SK-N-SH (cell line): ENCODE data around the gene CPA1. TPM values are rescaled to one million over a fixed set of nuclear protein-coding genes. Genes with fewer than 3 reads are reported as not detected.

Experiments
- CTCF ChIA-PET: fragments of 300-600, 350-600 bp; formaldehyde crosslinking; extraction: SDS; loops from one replicate; lab custom pipeline; 2021; lab: Yijun Ruan, JAX
- POLR2A ChIA-PET: fragments of 350-600 bp; sonication (Branson Sonifier 250); formaldehyde crosslinking; extraction: SDS; loops from one replicate; lab custom pipeline; 2020; ENCODE audit warnings: antibody characterized with exemption, inconsistent platforms; lab: Yijun Ruan, JAX
- DNase-seq: peaks from one replicate; pipeline ENCODE4 v3.0.0; 2012
- H2AFZ ChIP-seq: fragments of 200-600 bp; sonication (generic); 2 replicates; pipeline ENCODE4 v1.8.1; 2016; ENCODE audit warnings: antibody characterized with exemption, mild to moderate bottlenecking, low read depth
- H3F3A ChIP-seq: fragments of 200-600 bp; sonication (generic); replicated peaks from 2 replicates; pipeline ENCODE3; 2016; ENCODE audit warnings: antibody characterized with exemption, mild to moderate bottlenecking; ENCODE audit not compliant: insufficient read depth
- H3K27ac ChIP-seq, 2 experiments: fragments of 200-500 bp in 1 of 2; fragments of 200-600 bp in 1 of 2; sonication (Bioruptor generic) in 1 of 2; sonication (generic), shearing (Covaris generic) in 1 of 2; 2 replicates each; pipeline versions ENCODE4 v1.5.1 to v1.6.1; 2014 to 2016; ENCODE audit warnings: low read depth in 2 of 2, inconsistent platforms in 1 of 2, low read length in 1 of 2, mild to moderate bottlenecking in 1 of 2, mixed read lengths in 1 of 2
- H3K27me3 ChIP-seq: fragments of 200-600 bp; sonication (generic), shearing (Covaris generic); 2 replicates; pipeline ENCODE4 v1.6.1; 2016; ENCODE audit warnings: mixed run types; ENCODE audit not compliant: insufficient read depth
- H3K36me3 ChIP-seq, 2 experiments: fragments of 200-500 bp in 1 of 2; fragments of 200-600 bp in 1 of 2; sonication (Bioruptor generic) in 1 of 2; sonication (generic) in 1 of 2; replicated peaks in 1 of 2; 2 replicates each; pipeline versions ENCODE3 to v1.5.1; 2014 to 2016; ENCODE audit warnings: low read length in 1 of 2, mild to moderate bottlenecking in 1 of 2; ENCODE audit not compliant: insufficient read depth in 2 of 2, control insufficient read depth in 1 of 2
- H3K4me1 ChIP-seq, 2 experiments: fragments of 200-500 bp in 1 of 2; fragments of 200-600 bp in 1 of 2; sonication (Bioruptor generic) in 1 of 2; sonication (generic), shearing (Covaris generic) in 1 of 2; 2 replicates each; pipeline versions ENCODE4 v1.5.1 to v1.6.1; 2014 to 2016; ENCODE audit warnings: low read depth in 1 of 2, low read length in 1 of 2, mixed run types in 1 of 2; ENCODE audit not compliant: insufficient read depth in 2 of 2, control insufficient read depth in 1 of 2
- H3K4me2 ChIP-seq: fragments of 200-600 bp; sonication (generic), shearing (Covaris generic); 2 replicates; pipeline ENCODE4 v1.6.1; 2017; ENCODE audit warnings: mixed run types
- H3K4me3 ChIP-seq, 2 experiments: fragments of 200-500 bp in 1 of 2; fragments of 200-600 bp in 1 of 2; sonication (Bioruptor generic) in 1 of 2; sonication (generic), shearing (Covaris generic) in 1 of 2; 2 replicates each; pipeline versions ENCODE4 v1.5.1 to v1.8.1; 2014 to 2016; ENCODE audit warnings: low read depth in 2 of 2, inconsistent platforms in 1 of 2, low read length in 1 of 2, mild to moderate bottlenecking in 1 of 2, mixed read lengths in 1 of 2, moderate library complexity in 1 of 2
- H3K79me2 ChIP-seq: fragments of 200-600 bp; sonication (generic); 2 replicates; pipeline ENCODE4 v1.8.1; 2017; ENCODE audit warnings: mild to moderate bottlenecking; ENCODE audit not compliant: insufficient read depth
- H3K9ac ChIP-seq: fragments of 200-600 bp; sonication (generic); 2 replicates; pipeline ENCODE4 v1.6.1; 2017; ENCODE audit warnings: mixed run types
- H3K9me2 ChIP-seq: fragments of 200-600 bp; sonication (generic); 2 replicates; pipeline ENCODE4 v1.6.1; 2017; ENCODE audit warnings: mixed run types
- H3K9me3 ChIP-seq: fragments of 200-600 bp; sonication (generic); 2 replicates; pipeline ENCODE4 v1.6.1; 2017; ENCODE audit warnings: mixed run types, mild to moderate bottlenecking, moderate library complexity
- H4K20me1 ChIP-seq: fragments of 200-600 bp; sonication (generic); 2 replicates; pipeline ENCODE4 v1.6.1; 2017; ENCODE audit warnings: mild to moderate bottlenecking, mixed run types; ENCODE audit not compliant: insufficient read depth
- EP300 ChIP-seq, 2 experiments: IDR thresholded peaks; 2 replicates each; pipeline versions ENCODE4 v1.4.0 to v1.6.1; 2012; ENCODE audit warnings: borderline replicate concordance in 1 of 2, low read depth in 1 of 2, low read length in 1 of 2
- FOXM1 ChIP-seq: IDR thresholded peaks from 2 replicates; pipeline ENCODE4 v1.4.0; 2012; ENCODE audit warnings: low read depth, mild to moderate bottlenecking
- GATA2 ChIP-seq: sonication (generic); formaldehyde crosslinking; IDR thresholded peaks from 2 replicates; pipeline ENCODE4 v1.5.0; 2020; ENCODE audit warnings: mild to moderate bottlenecking, missing genetic modification reagents
- JUND ChIP-seq: IDR thresholded peaks from 2 replicates; pipeline ENCODE4 v1.4.0; 2012
- MEF2A ChIP-seq: IDR thresholded peaks from 2 replicates; pipeline ENCODE4 v1.4.0; 2012; ENCODE audit warnings: low read depth, borderline replicate concordance
- POLR2AphosphoS5 ChIP-seq: IDR thresholded peaks from 2 replicates; pipeline ENCODE4 v1.6.1; 2012; ENCODE audit warnings: low read depth, low read length
- RAD21 ChIP-seq: IDR thresholded peaks from 2 replicates; pipeline ENCODE4 v1.6.1; 2012; ENCODE audit warnings: mild to moderate bottlenecking, low read length
- RXRA ChIP-seq: IDR thresholded peaks from 2 replicates; pipeline ENCODE4 v1.4.0; 2012; ENCODE audit warnings: low read depth, mild to moderate bottlenecking, borderline replicate concordance
- SMC3 ChIP-seq: IDR thresholded peaks from 2 replicates; pipeline ENCODE4 v1.6.1; 2012; ENCODE audit warnings: low read depth, low read length, improper control_type of control experiment
- TCF12 ChIP-seq: IDR thresholded peaks from 2 replicates; pipeline ENCODE4 v1.4.0; 2012
- TEAD4 ChIP-seq: IDR thresholded peaks from 2 replicates; pipeline ENCODE4 v1.4.0; 2012; ENCODE audit warnings: mild to moderate bottlenecking, borderline replicate concordance; ENCODE audit not compliant: insufficient read depth
- YY1 ChIP-seq: IDR thresholded peaks from 2 replicates; pipeline ENCODE4 v1.4.0; 2012; ENCODE audit warnings: low read depth, mild to moderate bottlenecking
- WGBS: methylation state at CpG from one replicate; pipeline ENCODE4 v1.1.6; 2017; ENCODE audit warnings: low lambda C conversion rate; 5-methylcytosine and 5-hydroxymethylcytosine counted together
- polyA plus RNA-seq, 3 experiments: library from polyadenylated mRNA; depleted of rRNA; stranded (reverse); fragments of >200 nt; gene quantifications; 2 replicates each; pipeline ENCODE4 v1.2.3, GENCODE V29; 2012
- TF ChIP-seq, protein P1 (sequence below): IDR thresholded peaks from 2 replicates; pipeline ENCODE4 v1.4.0; 2012; ENCODE audit warnings: low read depth
- TF ChIP-seq, protein P2 (sequence below): fragments of 150-350 bp; IDR thresholded peaks from 2 replicates; pipeline ENCODE4 v1.6.1; 2016; ENCODE audit warnings: mild to moderate bottlenecking, low read depth, low read length
- TF ChIP-seq, protein P3 (sequence below): IDR thresholded peaks from 2 replicates; pipeline ENCODE4 v1.4.0; 2012; ENCODE audit warnings: low read depth, borderline replicate concordance

CPA1 gene
- polyA plus RNA-seq, 1 of the 3 experiments (the other 2 are of a cell fraction) = 0.05 TPM

DNA sequence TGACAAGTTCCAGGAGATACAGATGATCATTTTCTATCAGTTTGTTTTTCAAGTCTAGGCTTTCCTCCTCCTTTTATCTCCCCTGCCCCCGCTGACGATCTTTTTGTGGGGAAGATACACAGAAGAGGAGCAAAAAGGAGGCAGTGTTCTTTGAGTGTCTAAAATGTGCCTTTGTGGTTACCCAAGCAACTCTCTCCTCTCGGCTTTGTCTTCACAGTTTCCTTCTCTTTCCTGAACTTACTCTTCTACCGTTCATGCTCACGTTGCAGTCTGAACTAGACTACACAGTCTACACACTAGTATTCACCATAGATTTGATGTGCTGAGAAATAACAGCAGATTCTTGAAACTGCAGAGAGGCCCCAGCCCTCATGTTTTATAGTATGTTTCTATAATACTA, 36.9 kb downstream of the CPA1 start:
- Histone ChIP-seq H4K20me1 (no peaks in the 10 kb centered on the region), H3K9ac (no peak overlapping the region), H3K9me3 (no peaks in the 10 kb centered on the region), H3K4me2 (no peak overlapping the region), H3K27me3 (no peaks in the 10 kb centered on the region), H3K4me1 (peaks cover 4 to 10% of the 10 kb centered on the region in 2 experiments), H3K9me2 (no peaks in the 10 kb centered on the region), H3K36me3 (no peaks in the 10 kb centered on the region), H3K79me2 (no peaks in the 10 kb centered on the region), H2AFZ (no peak overlapping the region), H3K27ac (peak overlapping the region in 1 of 2 experiments; percentile 1; a peak in 1 of 4 replicates), H3K4me3 (no peak overlapping the region), H3F3A (no peaks in the 10 kb centered on the region)
- TF ChIP-seq SMC3 (no peak), RAD21 (no peak), GATA2 (CRISPR knock-in tag) (no peak), JUND (no peak), YY1 (no peak), FOXM1 (no peak), RXRA (no peak), TCF12 (no peak)
- TF ChIP-seq, protein P1, sequence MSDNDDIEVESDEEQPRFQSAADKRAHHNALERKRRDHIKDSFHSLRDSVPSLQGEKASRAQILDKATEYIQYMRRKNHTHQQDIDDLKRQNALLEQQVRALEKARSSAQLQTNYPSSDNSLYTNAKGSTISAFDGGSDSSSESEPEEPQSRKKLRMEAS = no peak
- TF ChIP-seq, protein P2, sequence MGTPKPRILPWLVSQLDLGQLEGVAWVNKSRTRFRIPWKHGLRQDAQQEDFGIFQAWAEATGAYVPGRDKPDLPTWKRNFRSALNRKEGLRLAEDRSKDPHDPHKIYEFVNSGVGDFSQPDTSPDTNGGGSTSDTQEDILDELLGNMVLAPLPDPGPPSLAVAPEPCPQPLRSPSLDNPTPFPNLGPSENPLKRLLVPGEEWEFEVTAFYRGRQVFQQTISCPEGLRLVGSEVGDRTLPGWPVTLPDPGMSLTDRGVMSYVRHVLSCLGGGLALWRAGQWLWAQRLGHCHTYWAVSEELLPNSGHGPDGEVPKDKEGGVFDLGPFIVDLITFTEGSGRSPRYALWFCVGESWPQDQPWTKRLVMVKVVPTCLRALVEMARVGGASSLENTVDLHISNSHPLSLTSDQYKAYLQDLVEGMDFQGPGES = no peak
- TF ChIP-seq, protein P3, sequence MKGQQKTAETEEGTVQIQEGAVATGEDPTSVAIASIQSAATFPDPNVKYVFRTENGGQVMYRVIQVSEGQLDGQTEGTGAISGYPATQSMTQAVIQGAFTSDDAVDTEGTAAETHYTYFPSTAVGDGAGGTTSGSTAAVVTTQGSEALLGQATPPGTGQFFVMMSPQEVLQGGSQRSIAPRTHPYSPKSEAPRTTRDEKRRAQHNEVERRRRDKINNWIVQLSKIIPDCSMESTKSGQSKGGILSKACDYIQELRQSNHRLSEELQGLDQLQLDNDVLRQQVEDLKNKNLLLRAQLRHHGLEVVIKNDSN = no peak
- WGBS = 96% methylated on average over 5 of the region's 5 CpGs
- ChIA-PET POLR2A (no interaction called here), CTCF (no interaction called here)
- DNase-seq = no peak

DNA sequence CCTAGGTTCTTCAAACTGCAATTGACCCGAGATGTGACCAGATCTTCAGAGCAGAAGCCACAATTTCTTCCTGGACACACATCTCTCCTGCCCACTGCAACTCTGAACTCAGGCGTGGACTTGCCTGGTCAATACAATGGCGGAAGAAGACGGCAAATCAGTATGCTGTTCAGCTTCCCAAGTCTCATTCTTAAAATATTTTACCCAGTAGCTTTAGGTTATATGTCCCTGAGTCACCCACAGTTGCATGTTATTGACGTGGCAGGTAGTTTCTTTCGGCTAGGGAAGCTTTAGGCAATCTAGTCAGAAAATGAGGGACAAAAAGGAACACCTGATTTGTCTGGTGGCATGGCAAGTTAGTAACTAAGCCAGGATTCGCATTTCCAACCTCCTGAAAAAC, 38.0 kb downstream of the CPA1 start:
- no peak overlapping the region for H3K4me3 ChIP-seq
- CTCF ChIA-PET = interaction anchor here (0.6 to 1.0 kb wide), 2 partner anchors 12 to 161 kb away, joined by 3 read pairs; no protein-coding TSS in a partner anchor
- WGBS = over 99% methylated on average over 7 of the region's 7 CpGs
- POLR2A ChIA-PET = no interaction called here
- no peak overlapping the region for H3K27ac ChIP-seq
- peaks cover 4 to 11% of the 10 kb centered on the region in 2 experiments for H3K4me1 ChIP-seq
- H3K9ac ChIP-seq = no peak overlapping the region
- H3K36me3 ChIP-seq = no peaks in the 10 kb centered on the region
- no peaks in the 10 kb centered on the region for H3K9me3 ChIP-seq
- H4K20me1 ChIP-seq = no peaks in the 10 kb centered on the region
- H3K27me3 ChIP-seq = no peaks in the 10 kb centered on the region
- TF ChIP-seq POLR2AphosphoS5 (no peak), RXRA (no peak), TEAD4 (no peak), EP300 (IDR thresholded peaks at IDR 0.05; ENCODE audit: borderline replicate concordance in 1 of 2, low read depth in 1 of 2, low read length in 1 of 2) (no peak), MEF2A (no peak)
- TF ChIP-seq, protein P1 = no peak
- TF ChIP-seq, all 33 proteins: peak for 0
- DNase-seq = no peak
- no peaks in the 10 kb centered on the region for H3F3A ChIP-seq
- no peak overlapping the region for H3K4me2 ChIP-seq
- no peaks in the 10 kb centered on the region for H3K79me2 ChIP-seq
- H2AFZ ChIP-seq = no peak overlapping the region
- H3K9me2 ChIP-seq = no peaks in the 10 kb centered on the region
